HepG2 (cell line): ENCODE results near the gene SSH3. TPM values are rescaled to one million over a fixed set of nuclear protein-coding genes. Genes with fewer than 3 reads are reported as not detected.

Experiments used
- CEBPB ChIP-seq: IDR thresholded peaks from 2 replicates; pipeline ENCODE4 v1.6.1; 2011; ENCODE audit warnings: low read depth, low read length, improper control_type of control experiment, borderline replicate concordance
- GPBP1L1 ChIP-seq: sonication (generic); formaldehyde crosslinking; IDR thresholded peaks from 2 replicates; pipeline ENCODE4 v1.5.0; 2020; ENCODE audit warnings: mild to moderate bottlenecking, missing genetic modification reagents
- HBP1 ChIP-seq: IDR thresholded peaks from 2 replicates; pipeline ENCODE4 v1.6.1; 2016; ENCODE audit warnings: low read depth, control low read depth
- HDAC2 ChIP-seq: sonication (generic); formaldehyde crosslinking; IDR thresholded peaks from 2 replicates; pipeline ENCODE4 v1.4.0; 2020; ENCODE audit warnings: missing genetic modification reagents
- HOXA7 ChIP-seq: sonication (generic); formaldehyde crosslinking; IDR thresholded peaks from 2 replicates; pipeline ENCODE4 v1.8.1; 2022; ENCODE audit warnings: mild to moderate bottlenecking, missing genetic modification reagents, moderate library complexity
- NFKB2 ChIP-seq: sonication (generic); formaldehyde crosslinking; IDR thresholded peaks from 2 replicates; pipeline ENCODE4 v1.4.0; 2020; ENCODE audit warnings: missing genetic modification reagents, borderline replicate concordance
- RAD21 ChIP-seq: fragments of 450-650 bp; formaldehyde crosslinking; IDR thresholded peaks from 2 replicates; pipeline ENCODE4 v1.5.0; 2020; ENCODE audit warnings: mild to moderate bottlenecking
- YEATS4 ChIP-seq: sonication (generic); formaldehyde crosslinking; IDR thresholded peaks from 2 replicates; pipeline ENCODE4 v1.4.0; 2020; ENCODE audit warnings: missing genetic modification reagents, borderline replicate concordance
- ZBTB21 ChIP-seq: sonication (generic); formaldehyde crosslinking; IDR thresholded peaks from 2 replicates; pipeline ENCODE4 v1.4.0; 2020; ENCODE audit warnings: missing genetic modification reagents
- ZFP41 ChIP-seq: sonication (generic); formaldehyde crosslinking; IDR thresholded peaks from 2 replicates; pipeline ENCODE4 v1.4.0; 2020; ENCODE audit warnings: mild to moderate bottlenecking, missing genetic modification reagents, borderline replicate concordance
- ZFP62 ChIP-seq: sonication (generic); formaldehyde crosslinking; IDR thresholded peaks from 2 replicates; pipeline ENCODE4 v1.4.0; 2020; ENCODE audit warnings: missing genetic modification reagents
- ZFYVE20 ChIP-seq: sonication (generic); formaldehyde crosslinking; IDR thresholded peaks from 2 replicates; pipeline ENCODE4 v1.8.0; 2023; ENCODE audit warnings: low read depth, mild to moderate bottlenecking, moderate library complexity, missing genetic modification reagents, borderline replicate concordance
- ZNF160 ChIP-seq: sonication (generic); formaldehyde crosslinking; IDR thresholded peaks from 2 replicates; pipeline ENCODE4 v1.8.0; 2022; ENCODE audit warnings: mild to moderate bottlenecking, inconsistent platforms, missing genetic modification reagents
- ZNF382 ChIP-seq: sonication (generic); formaldehyde crosslinking; IDR thresholded peaks from 2 replicates; pipeline ENCODE4 v1.5.0; 2020; ENCODE audit warnings: missing genetic modification reagents, mild to moderate bottlenecking, borderline replicate concordance
- ZNF44 ChIP-seq: sonication (generic); formaldehyde crosslinking; IDR thresholded peaks from 2 replicates; pipeline ENCODE4 v1.5.1; 2020; ENCODE audit warnings: mild to moderate bottlenecking, missing genetic modification reagents
- ZNF446 ChIP-seq: sonication (generic); formaldehyde crosslinking; IDR thresholded peaks from 2 replicates; pipeline ENCODE4 v1.5.0; 2020; ENCODE audit warnings: mild to moderate bottlenecking, missing genetic modification reagents
- ZNF530 ChIP-seq: sonication (generic); formaldehyde crosslinking; IDR thresholded peaks from 2 replicates; pipeline ENCODE4 v1.5.0; 2020; ENCODE audit warnings: low read depth, mild to moderate bottlenecking, missing genetic modification reagents
- ZNF546 ChIP-seq: sonication (generic); formaldehyde crosslinking; conservative IDR thresholded peaks from 2 replicates; pipeline ENCODE4 v1.8.1; 2023; ENCODE audit warnings: mild to moderate bottlenecking, missing genetic modification reagents
- ZNF639 ChIP-seq: conservative IDR thresholded peaks from 2 replicates; pipeline ENCODE4 v1.6.1; 2018; ENCODE audit warnings: missing genetic modification reagents
- ZNF747 ChIP-seq: sonication (generic); formaldehyde crosslinking; IDR thresholded peaks from 2 replicates; pipeline ENCODE4 v1.8.1; 2023; ENCODE audit warnings: missing genetic modification reagents, mild to moderate bottlenecking, borderline replicate concordance
- ZNF75D ChIP-seq: sonication (generic); formaldehyde crosslinking; IDR thresholded peaks from 2 replicates; pipeline ENCODE4 v1.8.1; 2023; ENCODE audit warnings: missing genetic modification reagents, mild to moderate bottlenecking, borderline replicate concordance
- ZNF850 ChIP-seq: sonication (generic); formaldehyde crosslinking; conservative IDR thresholded peaks from 2 replicates; pipeline ENCODE4 v1.9.0; 2021; ENCODE audit warnings: mild to moderate bottlenecking, missing genetic modification reagents
- polyA plus RNA-seq, 8 experiments: library from polyadenylated mRNA; depleted of rRNA in 3 of 8; stranded (reverse) in 7 of 8; unstranded in 1 of 8; fragments of >200 nt; fragmentation: Illumina TruSeq in 4 of 8; extraction: Trizol in 4 of 8; gene quantifications; 2 replicates each; pipeline versions ENCODE4 v1.2.1 to v1.2.3, GENCODE V29; 2011 to 2016; ENCODE audit warnings: low read depth in 4 of 8, missing spikeins in 1 of 8, mixed read lengths in 1 of 8; ENCODE audit not compliant: insufficient read depth in 1 of 8
- total RNA-seq, 5 experiments: library from RNA; depleted of rRNA; stranded (reverse); fragments of >200 nt; fragmentation: Illumina TruSeq; extraction: Trizol; gene quantifications; 2 replicates each; pipeline ENCODE4 v1.2.3, GENCODE V29; 2016; ENCODE audit warnings: low read depth in 1 of 5
- TF ChIP-seq, protein P1 (sequence below): sonication (generic); formaldehyde crosslinking; IDR thresholded peaks from 2 replicates; pipeline ENCODE4 v1.4.0; 2020; ENCODE audit warnings: missing genetic modification reagents

The SSH3 gene
- total and polyA plus RNA-seq, 2 of the 13 experiments (the other 11 are each of a cell fraction or from before 2014, with no cell fraction given): 12.4 to 18.8 TPM

- TF ChIP-seq GPBP1L1: no peak
- peak; percentile 69; the same call in 1 of the 2 replicates for TF ChIP-seq ZNF446 (CRISPR knock-in tag)
- TF ChIP-seq, protein P1, sequence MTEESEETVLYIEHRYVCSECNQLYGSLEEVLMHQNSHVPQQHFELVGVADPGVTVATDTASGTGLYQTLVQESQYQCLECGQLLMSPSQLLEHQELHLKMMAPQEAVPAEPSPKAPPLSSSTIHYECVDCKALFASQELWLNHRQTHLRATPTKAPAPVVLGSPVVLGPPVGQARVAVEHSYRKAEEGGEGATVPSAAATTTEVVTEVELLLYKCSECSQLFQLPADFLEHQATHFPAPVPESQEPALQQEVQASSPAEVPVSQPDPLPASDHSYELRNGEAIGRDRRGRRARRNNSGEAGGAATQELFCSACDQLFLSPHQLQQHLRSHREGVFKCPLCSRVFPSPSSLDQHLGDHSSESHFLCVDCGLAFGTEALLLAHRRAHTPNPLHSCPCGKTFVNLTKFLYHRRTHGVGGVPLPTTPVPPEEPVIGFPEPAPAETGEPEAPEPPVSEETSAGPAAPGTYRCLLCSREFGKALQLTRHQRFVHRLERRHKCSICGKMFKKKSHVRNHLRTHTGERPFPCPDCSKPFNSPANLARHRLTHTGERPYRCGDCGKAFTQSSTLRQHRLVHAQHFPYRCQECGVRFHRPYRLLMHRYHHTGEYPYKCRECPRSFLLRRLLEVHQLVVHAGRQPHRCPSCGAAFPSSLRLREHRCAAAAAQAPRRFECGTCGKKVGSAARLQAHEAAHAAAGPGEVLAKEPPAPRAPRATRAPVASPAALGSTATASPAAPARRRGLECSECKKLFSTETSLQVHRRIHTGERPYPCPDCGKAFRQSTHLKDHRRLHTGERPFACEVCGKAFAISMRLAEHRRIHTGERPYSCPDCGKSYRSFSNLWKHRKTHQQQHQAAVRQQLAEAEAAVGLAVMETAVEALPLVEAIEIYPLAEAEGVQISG: peak; percentile 72
- no peak for TF ChIP-seq ZNF530 (CRISPR knock-in tag)
- TF ChIP-seq ZNF546: peak; percentile 52; the same call in 1 of the 2 replicates
- no peak for TF ChIP-seq ZFP62 (CRISPR knock-in tag)
- peak; percentile 88 for TF ChIP-seq RAD21 (CRISPR knock-in tag)
- peak; percentile 68; the same call in 1 of the 2 replicates for TF ChIP-seq ZNF160
- no peak for TF ChIP-seq ZBTB21
- TF ChIP-seq ZFYVE20: no peak; the same call in 1 of the 2 replicates
- TF ChIP-seq ZNF44 (CRISPR knock-in tag): peak; percentile 49; the same call in 1 of the 2 replicates
- TF ChIP-seq ZNF850 (CRISPR knock-in tag): no peak
- TF ChIP-seq HBP1 (CRISPR knock-in tag): peak; percentile 28; the same call in 1 of the 2 replicates
- TF ChIP-seq HOXA7 (CRISPR knock-in tag): no peak
- peak; percentile 60; the same call in 1 of the 2 replicates for TF ChIP-seq HDAC2 (CRISPR knock-in tag)
- peak; percentile 51; the same call in 1 of the 2 replicates for TF ChIP-seq ZNF747 (CRISPR knock-in tag)
- TF ChIP-seq ZNF75D: no peak
- TF ChIP-seq NFKB2 (CRISPR knock-in tag): peak; percentile 93
- TF ChIP-seq ZNF639 (CRISPR knock-in tag): peak; percentile 86
- no peak for TF ChIP-seq ZNF382 (CRISPR knock-in tag)
- TF ChIP-seq YEATS4 (CRISPR knock-in tag): peak; percentile 92
- peak; percentile 98 for TF ChIP-seq ZFP41 (CRISPR knock-in tag)
- TF ChIP-seq CEBPB: peak; percentile 91
Measured at GRCh38 chr11:67288452-67289225, 14.7 kb upstream of the SSH3 start (continued).
